Coronary artery (tissue), 2 donors: ENCODE measurements around the gene CTNNBIP1.

Experiments
- DNase-seq: peaks from one replicate; pipeline ENCODE4 v3.0.0-alpha.2; 2017; ENCODE audit warnings: low spot score
- H3K27ac ChIP-seq, 2 donors: fragments of 200-600 bp; sonication (generic); one replicate each; pipeline ENCODE4 v1.5.1; 2016 to 2019
- H3K4me3 ChIP-seq: fragments of 200-600 bp; sonication (generic); 2 replicates; pipeline ENCODE4 v1.5.1; 2016; ENCODE audit warnings: mild to moderate bottlenecking, moderate library complexity
- CTCF ChIP-seq: fragments of 200-600 bp; sonication (generic); IDR thresholded peaks from one replicate; pipeline ENCODE4 v1.5.1; 2019; ENCODE audit warnings: antibody characterized with exemption

Gene CTNNBIP1

GRCh38 chr1:9844106-9844505, 66.0 kb downstream of the CTNNBIP1 start:
- Histone ChIP-seq H3K27ac (no peak overlapping the region), H3K4me3 (no peak overlapping the region)
- no peak for TF ChIP-seq CTCF
- no peak for DNase-seq

- Histone ChIP-seq H3K27ac (no peak overlapping the region), H3K4me3 (no peak overlapping the region)
- DNase-seq, result no peak
- TF ChIP-seq CTCF, result no peak
Measured at GRCh38 chr1:9843576-9843945, 66.5 kb downstream of the CTNNBIP1 start.

GRCh38 chr1:9842781-9843575, 67.1 kb downstream of the CTNNBIP1 start:
- TF ChIP-seq CTCF, result no peak
- no peak for DNase-seq
- peak overlapping the region in 1 of 2 donors; percentile 23 for H3K27ac ChIP-seq
- H3K4me3 ChIP-seq, result no peak overlapping the region

- Histone ChIP-seq H3K4me3 (no peak overlapping the region), H3K27ac (no peak overlapping the region)
- no peak for TF ChIP-seq CTCF
- DNase-seq, result no peak
Measured at GRCh38 chr1:9842073-9842711, 67.9 kb downstream of the CTNNBIP1 start.

GRCh38 chr1:9841460-9841859, 68.6 kb downstream of the CTNNBIP1 start:
- TF ChIP-seq CTCF, result no peak
- no peak for DNase-seq
- Histone ChIP-seq H3K4me3 (no peak overlapping the region), H3K27ac (no peak overlapping the region)

- no peak overlapping the region for H3K27ac ChIP-seq
- no peak overlapping the region for H3K4me3 ChIP-seq
- TF ChIP-seq CTCF, result no peak
- DNase-seq, result no peak
Measured at GRCh38 chr1:9840176-9840575, 69.9 kb downstream of the CTNNBIP1 start.

GRCh38 chr1:9838946-9839345, 71.1 kb downstream of the CTNNBIP1 start:
- no peak overlapping the region for H3K27ac ChIP-seq
- no peak for DNase-seq
- TF ChIP-seq CTCF, result no peak
- no peak overlapping the region for H3K4me3 ChIP-seq
